GM18861 (cell line): Measurements from ENCODE around the gene EEIG1.

ENCODE experiments used
- ATAC-seq: cut with Tn5 transposase; IDR thresholded peaks from one replicate; pipeline ENCODE4 v1.9.1; 2021; ENCODE audit not compliant: unreplicated experiment

The EEIG1 gene

GRCh38 chr9:127942216-127943010 is 38.4 kb downstream of the EEIG1 start:
- ATAC-seq: no peak

GRCh38 chr9:127941961-127942215 is 38.9 kb downstream of the EEIG1 start:
- ATAC-seq: no peak

- no peak for ATAC-seq
Observed at GRCh38 chr9:127941062-127941960, 39.5 kb downstream of the EEIG1 start.

- no peak for ATAC-seq
Observed at GRCh38 chr9:127940593-127940992, 40.2 kb downstream of the EEIG1 start.

- ATAC-seq: no peak
Observed at GRCh38 chr9:127938298-127938690, 42.5 kb downstream of the EEIG1 start.

GRCh38 chr9:127937388-127938297 is 43.1 kb downstream of the EEIG1 start, which contains the start of gene DPM2:
TSS of gene DPM2 (minus strand) at chr9:127937854. CDS start at chr9:127937820, 34 bp downstream.
- ATAC-seq: peak; percentile 83

GRCh38 chr9:127937056-127937387 is 43.8 kb downstream of the EEIG1 start:
- ATAC-seq: no peak

- no peak for ATAC-seq
Observed at GRCh38 chr9:127936347-127936852, 44.4 kb downstream of the EEIG1 start.

- no peak for ATAC-seq
Observed at GRCh38 chr9:127935765-127936221, 45.0 kb downstream of the EEIG1 start.

GRCh38 chr9:127934986-127935385 is 45.8 kb downstream of the EEIG1 start:
- ATAC-seq: no peak

GRCh38 chr9:127934248-127934647 is 46.5 kb downstream of the EEIG1 start:
- ATAC-seq: no peak

GRCh38 chr9:127931092-127931881 is 49.5 kb downstream of the EEIG1 start:
- peak; percentile 31 for ATAC-seq
